GM20000 (cell line): Measurements from ENCODE around the gene SAPCD2.

ENCODE experiments used
- DNase-seq: peaks from one replicate; pipeline ENCODE4 v3.0.0; 2012; ENCODE audit warnings: low spot score
- TF ChIP-seq, protein P1 (sequence below): IDR thresholded peaks from 2 replicates; pipeline ENCODE4 v1.5.1; 2012; ENCODE audit warnings: mild to moderate bottlenecking, control low read depth; ENCODE audit errors: extremely low read depth, missing control alignments

Gene SAPCD2

GRCh38 chr9:137045294-137046087 lies 24.9 kb downstream of the SAPCD2 start:
- no peak for DNase-seq
- TF ChIP-seq, protein P1, sequence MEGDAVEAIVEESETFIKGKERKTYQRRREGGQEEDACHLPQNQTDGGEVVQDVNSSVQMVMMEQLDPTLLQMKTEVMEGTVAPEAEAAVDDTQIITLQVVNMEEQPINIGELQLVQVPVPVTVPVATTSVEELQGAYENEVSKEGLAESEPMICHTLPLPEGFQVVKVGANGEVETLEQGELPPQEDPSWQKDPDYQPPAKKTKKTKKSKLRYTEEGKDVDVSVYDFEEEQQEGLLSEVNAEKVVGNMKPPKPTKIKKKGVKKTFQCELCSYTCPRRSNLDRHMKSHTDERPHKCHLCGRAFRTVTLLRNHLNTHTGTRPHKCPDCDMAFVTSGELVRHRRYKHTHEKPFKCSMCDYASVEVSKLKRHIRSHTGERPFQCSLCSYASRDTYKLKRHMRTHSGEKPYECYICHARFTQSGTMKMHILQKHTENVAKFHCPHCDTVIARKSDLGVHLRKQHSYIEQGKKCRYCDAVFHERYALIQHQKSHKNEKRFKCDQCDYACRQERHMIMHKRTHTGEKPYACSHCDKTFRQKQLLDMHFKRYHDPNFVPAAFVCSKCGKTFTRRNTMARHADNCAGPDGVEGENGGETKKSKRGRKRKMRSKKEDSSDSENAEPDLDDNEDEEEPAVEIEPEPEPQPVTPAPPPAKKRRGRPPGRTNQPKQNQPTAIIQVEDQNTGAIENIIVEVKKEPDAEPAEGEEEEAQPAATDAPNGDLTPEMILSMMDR: no peak

DNA sequence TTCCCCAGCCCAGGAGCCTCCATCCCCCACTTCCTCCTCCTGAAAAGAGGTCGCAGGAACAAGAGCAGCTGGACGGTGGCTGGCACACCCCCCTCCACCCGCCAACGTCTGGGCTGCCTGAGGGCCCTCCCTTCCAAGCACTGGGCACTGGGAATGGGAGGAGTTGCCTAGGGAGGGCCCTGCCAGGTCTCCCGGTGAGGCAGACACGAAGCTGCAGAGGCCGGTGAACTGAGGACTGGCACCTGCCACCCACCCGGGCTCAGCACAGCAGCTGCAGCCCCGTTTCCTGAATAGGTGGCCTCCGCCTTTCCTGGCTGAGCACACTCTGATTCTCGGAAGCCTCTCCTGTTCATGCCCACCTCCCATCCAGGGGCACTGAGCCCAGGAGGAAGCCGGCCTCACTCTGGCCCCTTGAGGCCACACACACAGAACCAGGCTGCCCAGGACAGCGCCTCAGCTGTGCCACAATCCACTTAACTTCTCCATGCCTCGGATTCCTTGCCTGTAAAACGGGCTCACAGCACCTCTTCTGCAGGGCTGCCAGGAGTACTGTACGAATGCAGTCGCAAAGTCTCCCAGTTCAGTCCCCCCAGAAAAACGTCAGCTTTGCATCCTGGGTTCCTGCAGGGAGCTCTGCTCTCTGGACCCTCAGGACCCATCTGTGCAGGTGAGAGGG lies 25.7 kb downstream of the SAPCD2 start:
- TF ChIP-seq, protein P1: no peak
- DNase-seq: no peak

- no peak for DNase-seq
- TF ChIP-seq, protein P1: no peak
These were observed 26.3 kb downstream of the SAPCD2 start for GRCh38 chr9:137044037-137044436.

DNA sequence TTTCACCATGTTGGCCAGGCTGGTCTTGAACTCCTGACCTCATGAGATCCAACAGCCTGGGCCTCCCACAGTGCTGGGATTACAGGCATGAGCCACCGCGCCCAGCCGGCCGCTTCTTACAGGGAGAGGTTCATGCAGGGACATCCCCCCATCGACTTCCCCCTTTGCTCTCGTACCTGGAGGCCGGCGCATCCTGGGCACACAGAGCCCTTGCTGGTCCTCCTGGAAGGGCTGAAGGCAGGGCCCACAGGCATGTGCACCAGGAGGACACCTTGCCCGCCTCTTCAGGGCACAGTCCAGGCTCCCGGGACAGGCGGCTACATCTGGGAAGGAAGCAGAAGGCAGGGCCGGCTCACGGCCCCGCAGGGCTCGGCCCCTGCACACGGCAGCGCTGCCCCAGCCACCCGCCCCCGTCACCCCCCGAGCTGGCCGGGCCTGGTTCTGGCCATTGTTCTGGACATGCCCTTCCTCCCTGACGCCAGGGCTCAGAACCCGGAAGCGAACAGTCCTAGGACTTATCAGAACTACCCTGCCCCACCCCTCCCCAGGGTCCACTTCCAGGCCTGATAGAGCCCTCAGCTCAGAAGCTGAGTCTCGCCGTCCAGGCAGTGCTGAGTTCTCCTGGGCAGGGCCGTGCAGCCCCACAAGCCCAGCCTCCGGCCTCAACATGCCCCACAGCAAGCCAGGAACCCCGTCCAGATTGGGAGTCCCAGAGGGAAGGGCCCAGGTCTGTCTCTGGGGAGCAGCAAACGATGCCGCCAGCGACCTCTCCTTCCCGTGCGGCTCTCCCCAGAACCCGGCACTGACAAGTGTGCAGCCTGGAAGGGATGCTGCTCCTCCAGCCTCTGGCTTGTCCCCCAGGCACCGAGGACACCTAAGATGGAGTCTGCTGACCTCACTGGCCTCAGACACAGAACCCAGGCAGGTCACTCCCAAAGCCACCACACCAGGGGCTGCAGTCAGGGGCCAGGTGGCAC lies 27.3 kb downstream of the SAPCD2 start:
- TF ChIP-seq, protein P1: no peak
- DNase-seq: no peak

GRCh38 chr9:137041124-137041523 lies 29.2 kb downstream of the SAPCD2 start:
- DNase-seq: no peak
- TF ChIP-seq, protein P1: no peak

GRCh38 chr9:137040568-137040967 lies 29.8 kb downstream of the SAPCD2 start:
- no peak for DNase-seq
- TF ChIP-seq, protein P1: no peak
